HG02981 (cell line): ENCODE measurements around the gene XPA.
"Not testable (repeated sequence)": the region's sequence is repeated elsewhere in the genome, so short reads cannot be mapped to it uniquely, and the experiment has no call there.

ENCODE experiments used
- ATAC-seq: cut with Tn5 transposase; IDR thresholded peaks from one replicate; pipeline ENCODE4 v1.9.1; 2021; ENCODE audit warnings: mild to moderate bottlenecking, moderate library complexity; ENCODE audit not compliant: unreplicated experiment

The XPA gene

DNA sequence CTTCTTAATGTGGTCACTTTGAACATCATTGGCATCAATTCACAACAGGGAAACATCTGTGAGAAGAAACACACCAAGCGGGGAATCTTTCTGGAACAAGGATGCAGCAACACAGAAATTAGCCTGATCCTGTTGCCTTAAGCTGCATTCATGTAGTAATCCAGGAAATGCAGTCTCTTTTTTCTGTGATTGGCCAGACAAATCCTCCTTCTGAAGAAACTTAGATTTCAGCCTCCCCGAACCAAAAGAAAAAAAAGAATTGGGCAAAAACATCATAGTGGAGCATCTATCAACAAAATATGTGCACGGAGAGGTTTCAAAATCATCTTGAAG, 7.2 kb upstream of the XPA start:
- ATAC-seq = no peak

DNA sequence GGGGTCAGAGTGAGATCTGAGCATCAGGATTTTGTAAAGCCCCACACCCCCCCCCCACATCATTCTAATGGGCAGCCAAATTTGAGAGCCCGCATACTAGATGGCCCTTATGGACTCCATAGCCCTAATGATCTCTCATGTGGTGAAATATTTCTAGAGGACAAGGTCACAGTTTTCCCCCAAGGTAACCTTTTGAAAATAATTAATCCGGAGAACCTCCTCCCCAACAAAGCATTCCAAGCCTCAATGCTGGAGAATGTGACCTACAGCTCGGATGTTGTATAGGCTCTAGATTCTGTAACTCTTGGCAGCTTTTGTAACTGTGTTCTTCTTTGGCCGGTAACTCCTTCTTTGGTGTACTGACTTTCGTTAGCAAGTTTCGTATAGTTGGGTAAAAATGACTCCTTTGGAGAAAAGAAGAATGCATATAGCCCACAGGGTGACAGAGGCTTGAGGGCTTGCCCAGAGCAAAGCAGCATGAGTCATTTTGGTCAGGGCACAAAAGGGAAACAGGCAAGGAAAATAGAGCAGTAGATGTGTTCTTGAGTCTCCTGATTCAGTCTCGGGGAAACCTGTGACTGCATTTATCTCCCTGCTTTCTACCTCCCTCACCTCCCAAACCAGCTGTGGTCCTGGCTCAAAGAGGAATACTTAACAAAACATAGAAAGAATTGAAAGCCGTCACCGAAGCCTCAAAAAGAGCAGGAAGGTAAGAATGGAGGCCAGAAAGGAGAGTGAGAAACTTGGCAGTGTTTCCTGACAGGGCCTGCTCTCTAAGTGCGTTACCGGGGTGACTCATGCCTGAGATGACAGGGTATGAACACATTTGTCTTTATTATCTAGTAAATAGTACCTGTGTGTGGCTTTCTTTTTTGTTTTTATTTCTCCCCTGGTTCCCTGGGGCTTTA, 6.6 kb upstream of the XPA start:
- ATAC-seq = no peak

DNA sequence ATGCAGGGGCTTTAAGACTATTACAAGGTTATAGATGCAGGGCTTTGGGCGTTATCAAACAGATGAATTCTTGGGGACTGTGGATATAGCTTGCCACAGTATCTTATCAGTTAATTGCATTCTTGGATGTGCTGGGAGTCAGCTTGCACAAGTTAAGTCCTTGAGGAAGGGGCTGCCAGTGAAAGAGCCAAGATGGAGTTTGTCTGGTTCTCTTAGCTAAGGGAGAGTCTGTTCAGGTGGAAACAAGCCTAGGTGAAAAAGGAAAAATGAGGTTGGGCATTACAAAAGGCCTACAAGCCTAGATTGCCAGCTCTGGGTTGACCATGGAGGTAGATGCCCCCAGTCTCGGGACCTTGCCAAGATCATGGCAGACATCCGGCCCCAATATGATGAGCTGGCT, 2.7 kb upstream of the XPA start:
- ATAC-seq = not testable (repeated sequence)

DNA sequence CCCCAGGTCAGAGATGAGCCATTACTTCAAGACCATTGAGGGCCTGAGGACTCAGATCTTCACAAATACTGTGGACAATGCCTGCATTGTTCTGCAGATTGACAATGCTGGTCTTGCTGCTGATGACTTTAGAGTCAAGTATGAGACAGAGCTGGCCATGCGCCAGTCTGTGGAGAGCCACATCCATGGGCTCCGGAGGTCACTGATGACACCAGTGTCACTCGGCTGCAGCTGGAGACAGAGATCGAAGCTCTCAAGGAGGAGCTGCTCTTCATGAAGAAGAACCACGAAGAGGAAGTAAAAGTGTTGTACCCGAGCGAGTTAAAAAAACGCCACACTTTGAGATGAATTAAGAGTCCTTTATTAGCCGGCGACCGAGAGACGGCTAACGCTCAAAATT, 2.1 kb upstream of the XPA start:
- ATAC-seq = not testable (repeated sequence)

DNA sequence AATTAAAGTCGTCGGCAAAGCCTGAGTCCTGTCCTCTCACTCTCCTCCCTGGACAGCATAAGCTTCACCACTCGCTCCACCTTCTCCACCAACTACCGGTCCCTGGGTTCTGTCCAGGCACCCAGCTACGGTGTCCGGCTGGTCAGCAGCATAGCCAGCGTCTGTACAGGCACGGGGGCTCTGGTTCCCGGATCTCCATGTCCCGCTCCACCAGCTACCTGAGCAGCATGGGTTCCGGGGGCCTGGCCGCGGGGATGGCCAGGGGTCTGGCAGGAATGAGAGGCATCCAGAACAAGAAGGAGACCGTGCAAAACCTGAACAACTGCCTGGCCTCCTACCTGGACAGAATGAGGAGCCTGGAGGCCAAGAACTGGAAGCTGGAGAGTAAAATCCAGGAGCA, 1.7 kb upstream of the XPA start:
- ATAC-seq = no peak

DNA sequence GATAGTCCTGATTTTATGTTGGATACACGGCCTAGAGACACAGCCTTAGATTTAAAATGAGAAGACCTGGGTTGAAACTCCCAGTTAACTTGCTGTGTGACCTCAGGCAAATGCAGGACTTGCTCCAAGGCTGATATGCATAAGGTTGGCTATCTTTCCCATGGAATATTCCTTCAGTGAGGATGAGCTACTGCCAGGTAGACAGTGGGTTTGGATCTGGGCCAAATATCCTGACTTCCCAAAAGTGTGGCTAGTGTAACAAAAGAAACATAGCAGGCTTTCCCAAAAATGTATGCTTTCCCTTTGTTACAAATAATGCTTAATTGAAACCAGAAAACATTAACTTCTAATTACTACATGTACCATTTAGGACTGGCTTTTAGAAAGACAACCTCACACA, 697 bp upstream of the XPA start:
- no peak for ATAC-seq

DNA sequence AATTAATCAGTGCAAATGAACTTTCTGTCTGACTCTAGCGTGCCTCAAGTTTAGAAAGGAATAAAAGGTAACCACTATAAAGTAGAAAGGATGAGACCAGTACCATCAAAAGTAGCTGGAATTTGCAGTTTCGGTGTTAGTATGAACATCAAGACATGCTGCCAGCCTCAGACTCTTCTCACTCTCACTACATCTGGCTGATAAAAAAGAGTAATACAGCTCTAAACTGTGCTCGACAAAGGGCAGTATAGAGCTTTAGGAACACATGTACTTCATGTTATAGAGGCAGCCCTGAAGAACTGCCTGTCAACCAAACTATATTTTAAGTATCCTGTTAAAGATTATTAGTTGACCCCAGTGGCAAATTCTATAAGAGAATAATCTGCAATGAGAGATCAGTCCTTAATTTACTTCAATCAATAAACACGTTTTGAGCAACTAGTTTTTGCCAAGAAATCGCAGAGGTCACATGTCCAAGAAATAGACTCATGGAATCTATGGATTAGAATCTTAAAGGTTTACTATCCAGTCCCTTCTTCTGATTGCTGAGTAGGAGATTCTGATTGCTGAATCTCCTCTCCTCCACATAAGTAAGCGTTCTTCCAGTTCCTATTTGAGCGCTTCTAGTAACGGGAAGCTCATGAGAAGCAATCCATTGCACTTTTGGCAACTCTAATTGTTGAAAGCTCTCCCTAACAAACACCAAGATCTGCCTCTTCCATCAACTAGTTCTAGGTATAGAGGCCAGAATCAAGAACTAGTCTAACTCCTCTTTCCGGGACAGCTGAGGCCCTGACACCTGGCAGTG, 941 bp downstream of the XPA start:
- ATAC-seq = no peak

DNA sequence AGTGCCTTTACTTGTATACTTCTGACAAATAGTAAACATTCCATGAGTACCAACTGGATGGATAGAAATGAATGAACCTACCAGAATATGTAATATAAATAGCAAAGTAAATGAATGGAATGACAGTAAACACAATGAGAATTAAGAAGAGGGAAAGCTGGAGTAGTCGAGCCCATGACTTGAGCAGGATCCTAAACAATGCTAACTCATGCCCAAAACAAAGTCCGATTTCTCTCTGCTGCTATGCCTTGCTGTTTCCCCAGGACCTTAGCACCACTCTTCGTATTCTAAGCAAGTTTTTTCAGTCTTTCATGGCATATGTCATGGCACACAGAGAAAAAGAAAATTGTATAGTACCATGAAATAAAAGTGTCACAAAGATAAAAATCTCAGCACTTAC, 1.8 kb downstream of the XPA start:
- ATAC-seq = no peak

DNA sequence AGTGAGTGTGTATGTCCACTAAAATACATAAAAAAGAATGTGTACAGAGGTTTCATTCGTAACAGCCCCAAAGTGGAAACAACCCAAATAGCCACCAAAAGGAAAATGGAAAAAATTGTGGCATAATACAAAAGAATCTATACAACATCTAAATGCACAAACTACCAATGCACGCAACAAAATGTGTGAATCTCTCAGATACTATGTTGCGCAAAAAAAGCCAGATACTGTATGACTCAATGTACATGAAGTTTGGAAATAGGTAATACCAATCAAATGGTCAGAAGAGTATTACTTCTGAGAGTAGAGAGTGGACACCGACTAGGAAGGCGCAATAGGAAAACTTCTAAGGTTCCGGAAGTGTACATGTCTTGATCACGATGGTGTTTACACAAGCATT, 2.4 kb downstream of the XPA start:
- no peak for ATAC-seq

DNA sequence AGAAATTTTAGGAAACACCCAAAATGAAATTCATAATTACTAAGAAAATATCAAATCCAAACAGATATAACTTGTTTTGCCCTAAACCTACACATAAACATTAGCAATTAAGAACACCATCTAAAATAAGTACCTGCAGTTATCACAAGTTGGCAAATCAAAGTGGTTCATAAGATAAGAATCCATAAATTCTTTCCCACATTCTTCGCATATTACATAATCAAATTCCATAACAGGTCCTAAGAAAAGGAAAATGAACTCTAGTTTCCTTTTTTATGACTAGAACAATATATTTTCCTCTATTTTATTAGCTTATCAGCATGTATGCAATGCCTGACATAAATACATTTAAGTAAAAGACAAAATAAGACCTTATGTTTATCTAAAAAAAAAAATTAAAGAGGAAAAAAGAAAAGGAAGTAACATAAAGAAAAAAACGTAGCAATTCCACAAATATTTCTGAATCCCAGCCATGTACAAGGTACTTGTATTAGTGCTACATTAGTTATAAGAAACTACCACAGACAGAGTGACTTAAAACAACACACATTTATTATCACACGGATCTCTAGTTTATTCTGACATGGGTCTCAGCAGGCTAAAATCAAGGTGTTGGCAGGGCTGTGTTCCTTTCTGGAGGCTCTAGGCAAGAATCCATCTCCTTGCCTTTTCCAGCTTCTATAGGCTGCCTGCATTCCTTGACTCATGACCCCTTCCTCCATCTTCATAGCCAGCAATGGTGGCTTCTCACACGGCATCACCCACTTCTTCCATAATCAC, 7.5 kb downstream of the XPA start:
- ATAC-seq = no peak

DNA sequence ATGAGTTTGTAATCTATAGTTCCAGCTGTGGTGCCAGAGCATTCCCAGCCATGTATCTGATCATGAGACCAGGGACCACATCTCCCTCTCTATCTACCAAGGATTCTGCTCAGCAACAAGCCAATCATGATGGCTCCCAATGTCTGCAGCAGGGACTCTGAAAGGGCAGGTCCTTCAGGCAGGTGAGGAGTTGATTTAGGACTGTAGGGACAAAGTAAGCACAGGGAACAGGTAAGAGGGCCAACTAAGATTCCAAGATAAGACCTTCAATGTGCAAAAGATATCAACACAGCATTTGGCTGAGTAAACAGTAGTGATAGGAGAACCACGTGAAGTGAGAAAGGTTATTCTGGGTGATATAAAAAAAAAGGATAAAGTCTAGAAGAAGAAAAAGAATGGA, 8.5 kb downstream of the XPA start:
- ATAC-seq = no peak

DNA sequence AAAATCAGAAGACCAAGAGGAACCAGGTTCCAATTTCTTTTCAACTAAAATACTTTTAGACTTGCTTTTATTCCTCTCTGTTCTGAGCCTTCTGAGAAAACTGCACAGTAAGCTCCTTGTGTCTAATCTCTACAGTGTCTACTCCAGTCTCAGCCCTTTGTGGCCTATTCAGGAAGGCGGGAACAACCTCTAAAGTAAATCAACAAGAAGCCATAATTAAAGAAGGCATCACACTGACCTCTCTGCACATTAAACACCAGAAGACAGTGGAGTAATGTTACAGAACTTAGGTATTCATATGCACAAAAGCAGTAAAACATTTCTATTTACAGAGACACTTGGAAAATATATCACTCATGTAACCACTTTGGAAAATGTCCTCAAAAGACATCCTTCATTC, 14.9 kb downstream of the XPA start:
- ATAC-seq = no peak

DNA sequence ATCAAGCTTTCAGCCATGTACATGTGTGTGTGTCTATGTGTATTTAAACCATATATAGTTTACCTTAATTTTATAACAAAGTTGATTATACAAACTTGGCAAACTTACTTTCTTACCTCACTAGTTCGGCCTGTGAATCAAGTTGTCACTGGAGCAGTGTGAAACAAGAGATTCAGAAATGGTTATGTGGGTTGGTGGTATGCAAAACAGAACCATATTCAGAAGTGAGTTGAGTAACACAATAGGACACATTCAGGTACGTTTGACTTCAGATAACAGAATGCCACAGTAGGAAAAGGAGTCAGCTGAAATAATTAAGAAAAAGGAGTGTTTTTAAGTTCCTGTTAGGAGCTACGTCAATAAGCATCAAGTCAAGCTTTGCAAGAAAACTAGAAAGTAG, 21.5 kb downstream of the XPA start:
- ATAC-seq = peak; percentile 53

DNA sequence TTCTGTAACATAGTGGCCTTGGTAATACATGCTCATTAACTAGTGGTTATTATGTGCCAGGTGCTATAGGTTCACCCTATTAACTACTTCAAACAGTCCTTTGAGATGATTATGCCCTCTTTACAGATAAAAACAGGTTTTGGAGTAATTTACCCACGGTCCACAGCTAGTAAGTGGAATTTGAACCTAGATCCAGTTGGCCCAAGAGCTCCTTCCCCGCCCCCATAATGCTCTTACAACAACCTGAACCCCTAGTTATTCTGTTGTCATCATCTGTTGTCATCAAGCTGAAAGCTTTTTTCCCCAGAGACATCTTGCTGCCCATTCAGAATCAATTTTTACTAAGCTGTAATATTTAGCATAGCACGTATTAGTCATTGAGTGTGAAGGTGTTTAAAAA, 23.2 kb downstream of the XPA start:
- no peak for ATAC-seq

DNA sequence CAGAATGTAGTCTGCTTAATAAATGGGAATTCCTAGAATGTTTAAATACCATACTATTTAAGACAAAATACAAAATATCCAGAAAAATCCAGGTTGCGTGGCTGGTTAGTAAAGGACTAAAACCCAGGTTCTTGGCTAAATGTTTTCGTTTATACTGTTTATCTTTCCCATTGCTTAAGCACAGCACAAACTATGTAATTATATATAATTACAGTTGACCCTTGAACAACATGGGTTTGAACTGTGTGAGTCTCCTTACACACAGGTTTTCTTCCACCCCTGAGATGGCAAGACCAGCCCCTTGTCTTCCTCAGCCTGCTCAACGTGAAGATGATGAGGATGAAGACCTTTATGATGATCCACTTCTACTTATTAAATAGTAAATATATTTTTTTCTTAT, 24.7 kb downstream of the XPA start:
- ATAC-seq = no peak

DNA sequence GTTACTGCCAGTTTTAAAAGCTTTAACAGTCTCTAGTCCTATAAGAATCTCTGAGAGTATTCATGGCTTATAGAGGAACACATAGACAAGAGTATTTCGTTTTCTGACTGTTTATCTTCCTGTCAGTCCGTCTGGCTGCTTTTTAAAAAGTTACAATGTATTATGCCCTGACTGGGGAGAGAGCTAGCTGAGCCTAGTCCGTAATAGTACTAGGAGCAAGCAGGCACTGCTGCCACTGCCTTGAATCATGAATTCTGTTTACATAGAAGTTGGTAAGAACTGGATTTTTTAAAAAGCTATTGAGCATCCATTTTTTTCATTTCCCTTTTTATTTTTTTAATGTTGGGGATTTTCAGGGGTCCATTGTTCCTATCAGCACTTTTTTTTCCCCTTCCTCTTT, 26.6 kb downstream of the XPA start:
- no peak for ATAC-seq

DNA sequence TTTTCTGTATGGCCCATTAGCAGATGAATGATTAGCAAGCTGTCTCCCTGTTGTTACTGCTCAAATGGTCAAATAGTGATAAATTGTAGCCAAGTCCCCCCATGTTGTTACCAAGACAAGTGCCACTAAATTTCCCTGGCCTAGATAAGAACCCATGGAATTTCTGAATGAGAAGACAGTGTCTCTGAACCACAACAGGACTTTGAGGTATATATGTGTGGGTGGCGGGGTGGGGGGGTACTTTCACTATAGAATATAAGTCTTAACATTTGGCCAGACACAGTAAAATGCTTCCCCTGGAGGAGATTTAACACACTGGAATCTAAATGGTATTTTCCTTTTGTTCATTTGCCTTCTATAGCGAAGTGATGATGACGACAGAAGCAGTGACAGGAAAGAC, 28.7 kb downstream of the XPA start:
- ATAC-seq = no peak

DNA sequence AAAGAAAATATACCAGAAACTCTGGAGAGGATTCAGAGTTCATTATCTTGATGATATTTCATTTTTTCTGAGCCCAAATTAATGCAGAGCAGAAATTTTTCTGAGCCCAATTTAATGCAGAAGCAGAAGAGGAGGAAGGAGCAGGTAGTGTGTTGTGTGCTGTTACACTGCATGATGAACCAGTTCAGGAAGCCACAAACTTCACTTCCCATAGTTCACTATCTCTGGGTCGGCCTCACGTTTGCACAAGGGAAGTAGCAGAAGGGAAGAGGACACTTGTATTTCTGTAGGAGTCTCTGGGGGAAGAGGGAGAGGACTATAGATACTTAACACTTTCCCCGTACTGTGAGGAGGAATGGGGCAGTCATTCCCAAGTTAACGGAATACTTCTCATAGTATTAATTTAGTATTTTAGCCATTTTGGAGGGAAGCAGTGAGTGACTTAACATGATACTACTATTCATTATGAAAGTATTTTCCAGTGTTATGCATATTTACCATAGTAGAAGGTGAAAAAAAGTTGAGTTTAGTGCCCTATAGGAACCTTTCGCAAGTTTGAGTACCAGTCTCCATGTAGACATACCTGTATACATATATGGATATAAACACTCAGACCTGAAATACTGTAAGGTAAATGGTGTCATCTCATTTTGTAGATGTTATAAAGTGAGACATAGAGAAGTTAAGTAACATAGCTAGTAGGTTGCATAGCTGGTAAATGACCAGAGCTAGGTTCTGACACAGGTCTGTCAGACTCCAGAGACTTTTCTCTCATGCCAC, 30.0 kb downstream of the XPA start:
- no peak for ATAC-seq

DNA sequence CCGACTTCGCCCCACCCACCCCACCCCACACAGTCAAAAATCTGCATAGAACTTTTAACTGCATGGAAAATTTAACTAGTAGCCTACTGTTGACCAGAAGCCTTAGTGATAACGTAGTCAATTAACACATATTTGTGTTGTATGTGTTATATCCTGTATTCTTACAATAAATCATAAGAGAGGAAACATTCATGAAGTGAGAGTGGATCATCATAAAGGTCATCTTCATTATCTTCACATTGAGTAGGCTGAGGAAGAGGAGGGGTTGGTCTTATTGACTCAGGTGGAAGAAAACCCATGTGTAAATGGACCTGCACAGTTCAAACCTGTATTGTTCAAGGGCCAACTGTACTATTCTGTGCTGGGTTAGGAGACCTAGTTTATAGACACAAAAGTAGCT, 31.4 kb downstream of the XPA start:
- no peak for ATAC-seq

DNA sequence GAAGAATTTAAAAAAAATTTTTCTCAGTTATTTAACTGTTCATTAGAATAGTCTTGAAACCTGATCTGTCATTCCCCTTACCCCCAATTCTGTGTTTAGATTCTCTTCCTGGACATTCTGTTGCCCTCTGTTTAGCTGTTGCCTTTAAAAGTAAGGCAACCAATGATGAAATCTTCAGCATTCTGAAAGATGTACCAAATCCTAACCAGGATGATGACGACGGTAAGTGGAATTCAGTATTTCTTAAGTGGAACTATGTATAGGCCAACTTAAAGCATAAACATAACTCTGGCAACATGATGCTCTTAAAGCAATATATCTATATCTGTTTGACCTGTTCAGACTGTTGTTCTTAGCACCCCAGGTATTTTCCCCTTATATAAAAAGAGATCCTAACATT, 36.3 kb downstream of the XPA start:
- no peak for ATAC-seq

DNA sequence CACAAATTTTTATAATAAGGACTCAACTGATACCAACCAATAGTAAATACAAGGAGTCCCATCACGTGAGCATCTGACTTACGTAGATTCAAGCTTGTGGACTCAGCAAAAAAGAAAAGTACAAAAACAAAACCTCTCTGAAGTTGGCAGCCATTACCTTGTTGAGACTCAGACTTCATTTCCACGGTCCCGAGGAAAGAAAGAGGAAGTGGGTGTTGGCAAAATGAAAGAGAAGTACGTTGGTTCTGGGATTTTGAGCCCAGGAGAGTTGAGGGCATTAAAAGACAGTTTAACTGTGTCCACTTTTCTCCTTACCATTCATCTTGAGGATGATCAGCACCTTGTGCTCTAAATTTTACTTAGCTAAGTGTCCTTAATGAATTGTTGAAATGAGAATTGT, 36.8 kb downstream of the XPA start:
- no peak for ATAC-seq
